ENCODE data around the gene RAB40C.
"Not testable (repeated sequence)": the region's sequence is repeated elsewhere in the genome, so short reads cannot be mapped to it uniquely, and the experiment has no call there.

The RAB40C gene

DNA sequence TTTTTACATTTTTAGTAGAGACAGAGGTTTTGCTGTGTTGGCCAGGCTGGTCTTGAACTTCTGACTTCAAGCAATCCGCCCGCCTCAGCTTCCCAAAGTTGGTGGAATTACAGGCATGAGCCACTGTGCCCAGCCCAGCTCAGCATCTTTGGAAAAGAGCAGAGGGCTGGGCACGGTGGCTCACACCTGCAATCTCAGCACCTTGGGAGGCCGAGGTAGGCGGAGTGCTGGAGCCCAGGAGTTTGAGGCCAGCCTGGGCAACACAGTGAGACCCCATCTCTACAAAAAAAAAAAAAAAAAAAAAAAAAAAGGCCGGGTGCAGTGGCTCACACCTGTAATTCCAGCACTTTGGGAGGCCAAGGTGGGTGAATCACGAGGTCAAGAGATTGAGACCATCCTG lies 7.8 kb downstream of the RAB40C start:
- H3K4me3 Mint-ChIP-seq; DNase-seq (ENCODE audit: low spot score in 2 of 2); H3K9me3 Mint-ChIP-seq; H3K27me3 Mint-ChIP-seq; ATAC-seq (ENCODE audit: low read depth); H3K27ac Mint-ChIP-seq: not testable (repeated sequence)
- peaks cover 13% of the 10 kb centered on the region for H3K36me3 Mint-ChIP-seq
- peaks cover 19% of the 10 kb centered on the region for H3K4me1 Mint-ChIP-seq

- H3K4me1 Mint-ChIP-seq: peaks cover 11% of the 10 kb centered on the region
- DNase-seq (ENCODE audit: low spot score in 2 of 2) (no peak), ATAC-seq (ENCODE audit: low read depth) (no peak)
- peaks cover 10% of the 10 kb centered on the region for H3K36me3 Mint-ChIP-seq
- H3K27me3 Mint-ChIP-seq: no peaks in the 10 kb centered on the region
- H3K9me3 Mint-ChIP-seq: no peaks in the 10 kb centered on the region
- no peak overlapping the region for H3K4me3 Mint-ChIP-seq
- no peak overlapping the region for H3K27ac Mint-ChIP-seq
Observed at GRCh38 chr16:598823-599739, 9.2 kb downstream of the RAB40C start.

GRCh38 chr16:600781-601180 lies 10.9 kb downstream of the RAB40C start:
- Mint-ChIP-seq H3K9me3 (no peaks in the 10 kb centered on the region), H3K27me3 (no peaks in the 10 kb centered on the region), H3K36me3 (peaks cover 10% of the 10 kb centered on the region), H3K27ac (no peak overlapping the region), H3K4me3 (no peak overlapping the region), H3K4me1 (peaks cover 11% of the 10 kb centered on the region)
- ATAC-seq (ENCODE audit: low read depth) (no peak), DNase-seq (ENCODE audit: low spot score in 2 of 2) (no peak)

DNA sequence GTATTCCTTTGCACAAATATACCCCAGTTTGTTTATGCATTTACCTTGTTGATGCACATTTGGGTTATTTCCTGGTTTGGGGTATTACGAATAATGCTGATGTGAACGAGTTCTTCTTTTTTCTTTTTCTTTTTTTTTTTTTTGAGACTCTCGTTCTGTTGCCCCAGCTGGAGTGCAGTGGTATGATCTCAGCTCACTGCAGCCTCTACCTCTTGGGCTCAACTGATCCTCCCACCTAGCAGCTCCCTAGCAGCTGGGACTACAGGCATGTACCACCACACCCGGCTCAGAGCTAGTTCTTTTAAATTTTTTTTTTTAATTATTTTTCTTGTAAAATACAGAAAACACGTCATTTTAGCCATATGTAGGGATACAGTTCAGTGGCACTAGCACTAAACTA lies 14.1 kb downstream of the RAB40C start:
- no peaks in the 10 kb centered on the region for H3K9me3 Mint-ChIP-seq
- H3K27ac Mint-ChIP-seq: no peak overlapping the region
- H3K4me3 Mint-ChIP-seq: no peak overlapping the region
- peaks cover 7% of the 10 kb centered on the region for H3K4me1 Mint-ChIP-seq
- no peaks in the 10 kb centered on the region for H3K27me3 Mint-ChIP-seq
- ATAC-seq (ENCODE audit: low read depth) (no peak), DNase-seq (ENCODE audit: low spot score in 2 of 2) (no peak)
- H3K36me3 Mint-ChIP-seq: no peaks in the 10 kb centered on the region

GRCh38 chr16:606656-607307 lies 16.9 kb downstream of the RAB40C start:
- Mint-ChIP-seq H3K4me3 (no peak overlapping the region), H3K9me3 (no peaks in the 10 kb centered on the region), H3K27ac (no peak overlapping the region), H3K27me3 (no peaks in the 10 kb centered on the region), H3K4me1 (peaks cover 12% of the 10 kb centered on the region), H3K36me3 (no peaks in the 10 kb centered on the region)
- DNase-seq (ENCODE audit: low spot score in 2 of 2): no peak
- no peak for ATAC-seq (ENCODE audit: low read depth)

- no peaks in the 10 kb centered on the region for H3K36me3 Mint-ChIP-seq
- H3K27ac Mint-ChIP-seq: no peak overlapping the region
- peaks cover 12% of the 10 kb centered on the region for H3K4me1 Mint-ChIP-seq
- ATAC-seq (ENCODE audit: low read depth) (peak; percentile 19), DNase-seq (ENCODE audit: low spot score in 2 of 2) (no peak)
- no peak overlapping the region for H3K4me3 Mint-ChIP-seq
- no peaks in the 10 kb centered on the region for H3K27me3 Mint-ChIP-seq
- H3K9me3 Mint-ChIP-seq: no peaks in the 10 kb centered on the region
Observed at GRCh38 chr16:608019-608418, 18.2 kb downstream of the RAB40C start.

- Mint-ChIP-seq H3K4me1 (peaks cover 12% of the 10 kb centered on the region), H3K27ac (no peak overlapping the region), H3K4me3 (no peak overlapping the region), H3K9me3 (no peaks in the 10 kb centered on the region), H3K27me3 (no peaks in the 10 kb centered on the region), H3K36me3 (peaks cover 3% of the 10 kb centered on the region)
- DNase-seq (ENCODE audit: low spot score in 2 of 2) (no peak), ATAC-seq (ENCODE audit: low read depth) (no peak)
Observed at GRCh38 chr16:609316-609715, 19.4 kb downstream of the RAB40C start.

DNA sequence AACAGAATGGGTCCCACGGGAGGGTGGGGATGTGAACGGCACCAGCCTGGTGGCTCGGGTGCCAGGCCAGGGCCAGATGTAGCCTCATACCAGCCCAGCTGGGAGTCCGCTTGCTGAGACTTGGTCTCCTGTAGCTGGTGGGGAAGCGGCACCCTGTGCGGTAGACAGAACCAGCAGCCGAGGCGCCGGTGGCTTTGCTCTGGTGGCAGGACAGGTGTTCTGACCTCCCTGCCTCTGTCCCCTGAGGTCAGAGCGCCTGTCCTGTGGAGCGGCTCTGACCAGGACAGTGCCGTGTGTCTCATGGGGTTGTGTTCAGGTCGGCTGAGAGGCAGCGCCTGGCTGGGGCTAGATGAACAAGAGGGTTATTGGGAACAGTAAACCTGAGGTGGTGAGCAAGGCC lies 20.1 kb downstream of the RAB40C start:
- H3K9me3 Mint-ChIP-seq: no peaks in the 10 kb centered on the region
- H3K4me3 Mint-ChIP-seq: no peak overlapping the region
- peaks cover 9% of the 10 kb centered on the region for H3K36me3 Mint-ChIP-seq
- peaks cover 16% of the 10 kb centered on the region for H3K4me1 Mint-ChIP-seq
- no peak overlapping the region for H3K27ac Mint-ChIP-seq
- no peak for ATAC-seq (ENCODE audit: low read depth)
- DNase-seq (ENCODE audit: low spot score in 2 of 2): no peak
- no peaks in the 10 kb centered on the region for H3K27me3 Mint-ChIP-seq

DNA sequence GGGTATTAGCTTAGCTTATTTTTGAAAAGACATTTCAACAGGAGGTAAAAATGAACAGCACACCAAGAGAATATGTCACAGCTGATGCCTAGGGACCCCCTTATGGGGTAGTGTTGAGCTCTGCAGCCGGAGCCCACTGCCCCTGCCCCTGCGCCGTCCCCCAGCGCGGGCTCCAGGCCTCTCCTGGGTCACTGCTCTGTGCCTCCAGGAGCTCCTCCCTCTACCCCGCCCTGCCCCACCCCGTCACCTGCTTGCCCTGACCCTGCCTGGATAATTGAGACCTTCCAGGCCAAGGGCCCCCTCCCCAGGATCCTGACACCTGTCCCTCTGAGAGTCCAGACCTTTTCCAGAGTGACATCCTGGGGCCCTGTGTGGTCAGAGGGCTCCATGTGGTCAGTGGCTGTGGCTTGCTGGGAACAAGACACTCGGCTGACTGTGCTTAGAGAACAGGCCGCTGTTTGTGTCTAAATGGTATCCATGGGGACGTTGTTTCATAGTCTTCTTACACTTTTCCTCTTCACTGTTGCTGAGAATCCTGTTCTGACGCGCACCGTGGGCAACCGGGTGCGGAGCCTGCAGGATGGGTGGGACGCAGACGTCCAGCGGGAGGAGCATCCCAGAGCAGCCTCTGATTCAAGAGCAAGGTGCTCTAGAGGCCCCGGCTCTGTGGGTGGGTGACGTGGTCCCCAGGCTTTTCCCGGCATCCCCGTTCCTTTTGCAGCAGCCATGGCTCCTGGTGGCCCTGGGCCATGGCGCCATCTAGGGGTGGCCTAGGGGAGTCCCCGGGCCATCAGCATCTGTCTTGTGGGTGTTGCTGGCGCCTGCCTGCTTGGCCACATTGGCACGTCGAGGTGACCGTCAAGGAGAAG lies 20.9 kb downstream of the RAB40C start:
- H3K4me3 Mint-ChIP-seq: no peak overlapping the region
- peak; percentile 68 for ATAC-seq (ENCODE audit: low read depth)
- peaks cover 16% of the 10 kb centered on the region for H3K4me1 Mint-ChIP-seq

DNA sequence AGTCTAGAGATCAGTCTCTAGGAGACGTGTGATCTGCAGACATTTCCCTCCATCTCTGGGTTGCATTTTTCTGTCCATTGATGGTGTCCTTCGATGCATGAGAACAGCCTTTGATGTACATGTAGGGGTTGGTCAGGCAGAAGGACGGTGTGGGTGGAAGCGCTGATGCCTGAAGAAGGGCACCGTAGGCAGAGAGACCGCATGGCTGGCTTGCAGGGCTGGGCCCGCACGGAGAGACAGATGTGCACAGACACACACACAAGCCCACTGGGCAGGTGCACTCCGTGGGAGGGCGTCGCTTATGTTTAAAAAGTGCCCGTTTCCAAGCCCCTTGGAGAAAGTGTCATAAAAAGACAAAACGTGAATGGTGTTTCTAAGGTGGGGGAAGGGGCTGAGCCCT lies 25.3 kb downstream of the RAB40C start:
- Mint-ChIP-seq H3K27ac (no peak overlapping the region), H3K27me3 (no peaks in the 10 kb centered on the region), H3K4me3 (no peak overlapping the region), H3K4me1 (peaks cover 9% of the 10 kb centered on the region), H3K36me3 (peaks cover 10% of the 10 kb centered on the region), H3K9me3 (no peaks in the 10 kb centered on the region)
- ATAC-seq (ENCODE audit: low read depth) (no peak), DNase-seq (ENCODE audit: low spot score in 2 of 2) (no peak)

More for the DNA sequence above, 20.9 kb downstream of the RAB40C start:
- H3K9me3 Mint-ChIP-seq: no peaks in the 10 kb centered on the region
- H3K27me3 Mint-ChIP-seq: no peaks in the 10 kb centered on the region
- peaks cover 10% of the 10 kb centered on the region for H3K36me3 Mint-ChIP-seq
- H3K27ac Mint-ChIP-seq: no peak overlapping the region
- peak in 1 of 2 donors; percentile 42 for DNase-seq (ENCODE audit: low spot score in 2 of 2)

DNA sequence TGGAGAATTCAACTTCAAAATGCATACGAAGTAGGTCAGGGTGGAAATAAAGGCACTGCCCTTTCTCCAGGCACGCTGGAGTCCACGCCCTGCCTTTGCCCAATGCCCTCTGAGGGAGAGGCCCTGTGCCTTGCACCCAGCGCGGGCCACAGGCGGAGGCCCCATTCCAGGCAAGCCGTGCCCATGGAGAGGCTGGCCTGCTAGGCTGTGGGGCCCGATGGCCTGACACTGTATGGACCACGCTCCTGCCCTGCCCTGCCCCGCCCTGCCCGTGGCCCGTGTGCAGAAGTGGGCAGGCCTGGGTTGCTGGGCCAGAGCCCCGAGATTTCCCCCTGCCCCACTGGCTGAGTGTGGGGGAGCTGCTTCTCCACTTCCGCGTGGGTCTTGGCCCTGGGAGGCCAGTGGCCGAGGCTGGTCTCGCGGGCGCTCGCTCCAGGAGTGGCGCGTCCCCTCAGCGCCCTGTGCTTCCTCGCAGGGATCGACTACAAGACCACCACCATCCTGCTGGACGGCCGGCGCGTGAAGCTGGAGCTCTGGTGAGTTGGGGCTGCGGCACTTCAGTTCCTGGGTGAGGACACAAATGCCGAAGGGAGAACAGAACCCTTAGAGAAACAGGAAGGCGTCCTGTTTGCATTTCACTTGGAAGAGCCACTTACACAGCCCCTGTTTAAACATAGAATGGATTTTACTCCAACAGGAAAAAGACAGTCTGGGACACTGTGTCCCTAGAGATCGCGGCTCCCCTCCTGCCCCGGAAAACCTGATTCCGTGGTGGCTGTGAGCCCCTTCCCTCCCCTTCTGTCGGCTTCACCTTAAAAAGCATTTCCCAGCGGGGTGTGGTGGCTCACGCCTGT lies 27.1 kb downstream of the RAB40C start:
- Mint-ChIP-seq H3K36me3 (peaks cover 10% of the 10 kb centered on the region), H3K4me3 (no peak overlapping the region), H3K27ac (no peak overlapping the region), H3K4me1 (peaks cover 9% of the 10 kb centered on the region), H3K27me3 (no peaks in the 10 kb centered on the region), H3K9me3 (no peaks in the 10 kb centered on the region)
- ATAC-seq (ENCODE audit: low read depth): no peak
- DNase-seq (ENCODE audit: low spot score in 2 of 2): no peak

GRCh38 chr16:617855-618254 lies 28.0 kb downstream of the RAB40C start:
- peaks cover 10% of the 10 kb centered on the region for H3K36me3 Mint-ChIP-seq
- peaks cover 9% of the 10 kb centered on the region for H3K4me1 Mint-ChIP-seq
- H3K27ac Mint-ChIP-seq: no peak overlapping the region
- DNase-seq (ENCODE audit: low spot score in 2 of 2): no peak
- no peaks in the 10 kb centered on the region for H3K27me3 Mint-ChIP-seq
- no peaks in the 10 kb centered on the region for H3K9me3 Mint-ChIP-seq
- H3K4me3 Mint-ChIP-seq: no peak overlapping the region
- ATAC-seq (ENCODE audit: low read depth): no peak

DNA sequence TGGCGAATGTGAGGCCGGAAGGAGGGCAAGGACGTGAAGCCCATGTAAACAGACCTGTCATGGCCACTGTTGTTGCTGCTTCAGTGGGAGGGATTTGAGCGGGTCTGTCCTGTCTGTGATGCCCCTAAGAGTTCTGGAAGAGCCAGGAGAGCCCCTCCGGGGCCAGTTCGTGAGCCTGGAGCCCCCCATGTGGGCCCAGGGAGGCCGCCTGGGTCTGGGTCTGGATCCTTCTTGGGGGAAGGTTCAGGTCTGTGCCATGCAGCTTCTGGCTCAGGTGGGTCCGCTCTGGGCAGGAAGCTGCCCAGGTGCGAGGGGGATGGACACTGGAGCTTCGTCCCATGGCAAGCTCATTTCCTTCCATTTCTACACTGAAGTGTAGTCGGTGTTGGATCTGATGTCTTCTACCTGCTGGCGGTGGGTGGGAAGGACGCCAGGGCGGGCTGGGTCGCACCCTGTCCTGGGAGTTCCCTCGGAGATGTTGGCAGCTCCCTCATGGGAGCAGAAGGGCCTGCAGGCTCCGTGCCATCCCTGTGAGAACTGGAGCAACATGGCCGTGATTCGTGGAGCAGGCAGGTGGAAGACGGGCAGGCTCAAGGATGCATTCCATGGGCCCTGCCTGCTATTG lies 29.7 kb downstream of the RAB40C start:
- ATAC-seq (ENCODE audit: low read depth): no peak
- H3K4me1 Mint-ChIP-seq: peaks cover 6% of the 10 kb centered on the region
- DNase-seq (ENCODE audit: low spot score in 2 of 2): no peak
- no peaks in the 10 kb centered on the region for H3K27me3 Mint-ChIP-seq
- H3K27ac Mint-ChIP-seq: no peak overlapping the region
- no peaks in the 10 kb centered on the region for H3K9me3 Mint-ChIP-seq
- no peak overlapping the region for H3K4me3 Mint-ChIP-seq
- peaks cover 5% of the 10 kb centered on the region for H3K36me3 Mint-ChIP-seq

Data from memory B cell (primary cell).